T-helper 22 cell (primary cell): ENCODE data around the gene HLA-DPB1.
"Not testable (repeated sequence)": the region's sequence is repeated elsewhere in the genome, so short reads cannot be mapped to it uniquely, and the experiment has no call there.

Experiments used
- DNase-seq: peaks from one replicate; pipeline ENCODE4 v3.0.0-alpha.2; 2020; ENCODE audit warnings: low read depth

Gene HLA-DPB1

DNA sequence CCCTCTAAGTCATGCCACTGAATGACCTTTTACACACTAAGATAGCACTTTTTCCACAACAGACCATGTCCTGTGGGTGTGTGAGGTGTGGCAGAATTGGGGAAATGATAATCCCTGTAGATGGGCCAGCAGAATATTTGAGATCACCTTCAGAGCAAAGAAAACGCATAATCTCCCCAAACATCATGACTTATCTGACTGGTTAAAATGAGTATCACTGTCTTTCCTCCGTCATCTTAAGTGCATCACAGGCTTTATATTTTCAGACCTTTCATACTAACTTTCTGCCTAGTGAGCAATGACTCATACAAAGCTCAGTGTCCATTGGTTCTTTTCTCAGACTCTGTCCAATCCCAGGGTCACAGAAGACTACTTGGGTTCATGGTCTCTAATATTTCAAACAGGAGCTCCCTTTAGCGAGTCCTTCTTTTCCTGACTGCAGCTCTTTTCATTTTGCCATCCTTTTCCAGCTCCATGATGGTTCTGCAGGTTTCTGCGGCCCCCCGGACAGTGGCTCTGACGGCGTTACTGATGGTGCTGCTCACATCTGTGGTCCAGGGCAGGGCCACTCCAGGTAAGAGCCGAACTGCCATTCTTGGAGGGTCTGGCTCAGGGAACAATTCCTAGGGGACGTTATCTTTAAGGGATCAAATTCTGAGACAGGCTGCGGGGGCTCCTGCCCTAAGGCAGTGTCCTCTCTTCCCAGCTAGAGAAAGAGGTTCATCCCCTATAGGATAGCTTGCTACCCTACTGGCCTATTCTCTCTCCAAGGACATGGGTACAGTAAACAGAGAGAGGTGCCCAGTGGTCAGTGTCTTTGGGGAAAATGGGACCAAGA, at the start of gene HLA-DPB1:
Gene HLA-DPB1, plus strand, starts transcription at position 423 of the 838 bp plus-strand sequence. Its CDS starts 52 bp downstream, at position 475.
- DNase-seq: peak; percentile 12

- DNase-seq: no peak
Observed at GRCh38 chr6:33028220-33028849, 47.5 kb upstream of the HLA-DPB1 start.

GRCh38 chr6:33029328-33030184, 46.2 kb upstream of the HLA-DPB1 start:
- no peak for DNase-seq

DNA sequence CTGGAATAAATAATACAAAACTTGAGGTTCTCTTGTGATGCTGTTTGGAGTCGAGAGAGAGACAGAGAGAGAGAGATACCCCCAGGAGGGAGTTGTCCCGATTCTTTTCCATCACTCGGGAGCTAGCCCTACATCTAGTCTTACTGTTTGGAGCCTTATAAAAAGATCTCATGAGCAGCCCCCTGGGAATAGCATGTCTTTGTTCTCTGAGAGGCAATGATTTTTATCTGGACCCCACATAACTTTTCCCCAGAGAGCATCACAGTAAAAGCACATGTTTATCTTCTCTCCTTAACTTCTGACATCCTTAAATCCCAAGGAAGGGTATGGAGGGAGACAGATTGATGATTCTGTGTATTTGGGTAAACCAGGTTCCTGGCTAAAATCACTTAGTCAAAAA, 45.5 kb upstream of the HLA-DPB1 start:
- DNase-seq: no peak

GRCh38 chr6:33034554-33034953, 41.2 kb upstream of the HLA-DPB1 start:
- DNase-seq: no peak

GRCh38 chr6:33036535-33036934, 39.3 kb upstream of the HLA-DPB1 start:
- DNase-seq: no peak

- no peak for DNase-seq
Observed at GRCh38 chr6:33040157-33040556, 35.6 kb upstream of the HLA-DPB1 start.

- DNase-seq: no peak
Observed at GRCh38 chr6:33049323-33050013, 26.3 kb upstream of the HLA-DPB1 start.

DNA sequence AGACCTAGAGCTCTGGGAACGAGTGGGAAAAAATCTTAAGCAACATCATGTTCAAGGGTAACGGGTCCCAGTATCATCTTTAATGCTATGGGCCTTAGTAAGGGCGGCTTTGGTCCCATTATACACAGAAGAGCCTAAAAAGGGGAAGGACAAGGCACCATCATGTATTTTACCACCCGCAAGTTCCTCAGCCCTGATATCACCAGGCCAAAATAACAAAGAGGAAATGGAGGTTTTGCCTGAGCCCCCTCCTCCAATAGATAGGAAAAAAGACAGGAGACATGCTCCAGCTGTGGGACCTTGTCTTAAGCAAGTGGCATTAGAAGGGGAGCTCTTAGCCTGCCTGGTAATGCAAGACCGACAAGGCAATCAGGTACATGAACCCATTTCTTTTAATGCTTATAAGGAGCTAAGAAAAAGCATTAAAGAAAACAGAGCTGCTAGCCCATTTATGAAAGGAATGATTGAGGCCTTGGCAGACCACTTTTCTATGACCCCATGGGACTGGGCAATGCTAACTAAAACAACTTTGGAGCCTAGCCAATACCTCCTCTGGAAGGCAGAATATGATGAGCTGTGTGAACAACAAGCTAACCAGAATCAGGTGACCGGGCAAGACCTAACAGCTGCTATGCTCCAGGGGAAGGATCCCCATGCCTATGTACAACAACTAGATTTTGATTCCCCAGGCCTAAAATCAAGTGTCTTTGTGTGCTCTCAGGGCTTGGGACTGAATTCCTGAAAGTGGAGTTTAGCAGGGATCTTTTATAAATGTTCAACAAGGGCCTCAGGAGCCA, 25.6 kb upstream of the HLA-DPB1 start:
- no peak for DNase-seq

DNA sequence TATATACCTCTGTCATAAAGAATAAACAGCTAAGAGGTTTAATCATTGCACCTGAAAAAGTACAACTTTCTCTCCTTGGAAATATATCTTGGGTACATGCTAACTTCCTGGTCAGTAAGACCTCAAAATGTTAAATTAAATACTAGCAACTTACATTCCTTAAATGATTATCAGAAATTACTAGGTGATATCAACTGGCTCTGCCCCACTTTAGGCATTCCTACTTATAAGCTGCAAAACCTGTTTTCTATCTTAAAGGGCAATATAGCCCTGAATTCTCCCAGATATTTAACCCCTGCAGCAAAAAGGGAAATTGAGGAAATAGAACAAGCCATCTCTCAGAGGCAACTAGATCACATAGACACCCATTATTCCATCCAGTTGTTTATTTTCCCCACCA, 23.2 kb upstream of the HLA-DPB1 start:
- no peak for DNase-seq

GRCh38 chr6:33053230-33053629, 22.6 kb upstream of the HLA-DPB1 start:
- no peak for DNase-seq

DNA sequence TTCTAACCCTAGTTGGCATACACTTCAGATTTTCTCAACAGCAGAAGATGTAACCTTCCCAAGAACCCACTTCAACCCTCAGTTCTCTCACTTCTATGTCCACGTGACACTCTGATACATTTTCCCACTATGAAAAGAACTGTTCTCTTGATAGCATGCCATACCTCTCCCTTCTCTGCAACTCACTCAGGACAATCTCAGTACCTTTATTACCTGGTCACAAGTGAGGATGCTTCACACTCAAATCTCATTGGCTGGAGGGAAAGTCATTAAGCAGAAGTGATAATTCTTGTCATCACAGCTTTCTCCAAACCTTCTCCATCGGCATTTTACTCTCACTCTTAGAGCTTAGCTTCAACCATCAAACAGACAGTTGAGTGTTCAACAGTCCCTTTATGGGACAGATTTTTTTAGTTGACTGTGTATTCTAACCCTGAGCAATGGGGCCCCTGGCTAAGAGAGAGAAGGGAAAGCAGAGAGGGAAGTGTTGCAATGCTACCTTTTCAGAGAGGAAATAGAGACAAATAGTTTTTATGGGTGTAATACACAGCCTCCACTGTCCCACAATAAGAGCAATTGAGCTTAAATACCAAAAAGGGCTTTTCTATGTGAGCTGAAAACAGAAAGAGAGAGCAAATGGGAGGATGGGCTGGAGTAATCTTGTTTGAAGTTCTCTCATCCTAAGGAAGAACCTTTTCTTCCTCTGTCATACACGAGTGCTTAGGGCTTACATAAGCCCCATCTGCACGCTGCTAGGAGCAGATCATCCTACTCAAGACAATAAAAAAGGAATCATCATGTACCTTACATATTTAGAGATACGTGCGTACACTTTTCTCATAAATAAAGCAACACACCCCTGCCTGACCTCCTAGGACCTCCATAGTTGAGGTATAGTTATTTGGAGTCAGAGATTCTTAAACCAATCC, 18.3 kb upstream of the HLA-DPB1 start:
- no peak for DNase-seq

- DNase-seq: no peak
Observed at GRCh38 chr6:33061987-33062386, 13.8 kb upstream of the HLA-DPB1 start.

DNA sequence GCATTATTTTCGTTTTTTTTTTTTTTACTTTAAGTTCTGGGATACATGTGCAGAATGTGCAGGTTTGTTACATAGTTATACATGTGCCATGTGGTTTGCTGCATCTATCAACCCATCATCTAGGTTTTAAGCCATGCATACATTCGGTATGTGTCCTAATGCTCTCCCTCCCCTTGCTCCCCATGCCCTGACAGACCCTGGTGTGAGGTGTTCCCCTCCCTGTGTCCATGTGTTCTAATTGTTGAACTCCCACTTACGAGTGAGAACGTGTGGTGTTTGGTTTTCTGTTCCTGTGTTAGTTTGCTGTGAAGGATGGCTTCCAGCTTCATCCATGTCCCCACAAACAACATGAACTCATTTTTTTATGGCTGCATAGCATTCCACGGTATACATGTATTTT, 12.4 kb upstream of the HLA-DPB1 start:
- DNase-seq: not testable (repeated sequence)

DNA sequence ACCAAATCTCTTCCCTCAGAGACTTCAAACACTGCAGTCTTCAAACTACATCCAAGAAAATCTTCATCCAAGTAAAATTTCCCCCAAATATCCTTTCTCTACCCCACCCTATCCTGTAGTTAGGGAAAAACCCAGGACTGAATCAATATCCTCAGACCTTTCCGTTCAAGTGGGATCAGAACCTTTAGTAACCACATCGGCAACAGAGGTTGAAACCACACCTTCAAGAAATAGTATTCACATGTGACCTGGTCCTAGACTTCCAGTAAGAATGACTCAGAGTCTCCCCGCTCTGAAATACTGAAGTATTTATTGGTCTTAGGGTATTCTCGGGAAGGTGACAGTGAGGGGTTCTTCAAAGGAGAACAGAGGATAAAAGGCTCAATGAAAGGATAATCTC, 11.1 kb upstream of the HLA-DPB1 start:
- no peak for DNase-seq

DNA sequence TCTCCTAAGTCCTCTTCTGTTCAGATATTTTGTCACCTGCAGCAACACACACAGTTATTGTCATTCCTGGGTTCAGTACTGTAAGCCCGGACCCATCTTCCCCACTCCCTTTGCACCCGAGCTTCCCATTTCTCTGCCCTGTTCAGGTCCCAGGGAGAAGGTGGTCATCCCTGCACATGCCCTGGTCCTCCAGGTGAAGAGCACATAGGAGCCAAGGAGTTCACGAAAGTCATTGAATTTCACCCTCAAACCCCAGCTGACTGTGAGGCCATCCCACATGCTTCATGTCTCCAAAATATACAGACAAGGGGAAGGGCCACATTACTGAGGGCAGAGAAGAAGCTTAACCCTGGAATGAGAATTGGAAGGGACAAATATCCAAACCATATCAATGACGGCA, 10.5 kb upstream of the HLA-DPB1 start:
- DNase-seq: no peak

GRCh38 chr6:33066917-33067521, 8.8 kb upstream of the HLA-DPB1 start:
- no peak for DNase-seq

DNA sequence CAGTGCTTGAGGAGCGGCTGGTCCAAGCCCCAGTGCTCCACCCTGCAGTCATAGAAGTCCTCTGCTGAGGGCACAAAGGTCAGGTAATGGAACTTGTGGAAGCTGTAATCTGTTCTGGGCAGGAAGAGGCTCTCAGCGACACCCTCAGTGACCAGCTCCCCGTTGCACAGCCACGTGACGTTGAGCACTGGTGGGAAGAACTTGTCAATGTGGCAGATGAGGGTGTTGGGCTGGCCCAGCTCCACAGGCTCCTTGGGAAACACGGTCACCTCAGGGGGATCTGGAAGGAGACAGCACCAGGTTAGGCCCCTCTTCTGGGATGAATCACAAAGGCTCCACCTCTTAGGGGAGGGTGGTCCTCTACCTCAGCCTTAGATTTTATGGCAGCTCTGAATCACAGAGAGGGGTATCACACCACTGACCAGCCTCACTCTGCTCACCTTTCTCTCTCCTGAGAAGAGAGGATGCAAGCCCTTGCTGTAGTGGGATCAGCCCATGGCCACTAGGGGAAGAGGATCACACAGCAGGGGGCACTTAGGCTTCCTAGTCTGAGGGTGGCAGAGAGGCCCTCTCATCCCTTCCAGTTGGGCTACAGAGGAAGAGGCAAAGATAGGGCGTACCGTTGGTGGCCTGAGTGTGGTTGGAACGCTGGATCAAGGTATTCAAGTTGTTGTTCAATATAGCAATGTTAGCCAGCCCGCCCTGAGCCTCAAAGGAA, 6.6 kb upstream of the HLA-DPB1 start:
- DNase-seq: no peak

DNA sequence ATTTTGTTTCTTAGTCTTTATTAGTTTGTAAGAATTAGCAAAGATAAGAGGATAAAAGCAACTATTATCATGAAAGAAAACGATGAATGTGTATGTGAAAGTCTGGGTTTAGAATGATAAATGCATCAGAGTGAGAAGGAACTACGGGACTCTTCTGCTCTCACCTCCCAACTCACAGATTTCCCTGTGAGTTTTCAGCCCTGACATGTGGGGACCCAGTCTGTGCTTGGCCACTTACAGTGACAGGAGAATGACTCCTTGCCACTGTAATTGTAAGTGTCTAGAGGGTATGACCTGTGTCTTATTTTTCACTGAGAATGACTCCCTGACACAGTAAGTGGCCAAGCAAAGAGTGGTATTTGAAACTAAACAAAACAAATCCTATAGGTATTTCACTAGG, 4.9 kb upstream of the HLA-DPB1 start:
- DNase-seq: no peak
